B cell (primary cell): ENCODE data around the gene MOB3B. TPM values are rescaled to one million over a fixed set of nuclear protein-coding genes. Genes with fewer than 3 reads are reported as not detected.

Experiments used
- ATAC-seq: fragments of 200-7000 bp; cut with Tn5 transposase; one replicate; pipeline ENCODE4 v1.10.0; 2021; ENCODE audit warnings: low read depth, mild to moderate bottlenecking, moderate number of reproducible peaks, moderate library complexity
- CTCF ChIA-PET: fragments of 350-600 bp; sonication (Branson Sonifier 250); formaldehyde crosslinking; loops from one replicate; lab custom pipeline; 2021; ENCODE audit warnings: antibody characterized with exemption, inconsistent platforms; lab: Charles Lee
- POLR2A ChIA-PET: fragments of 350-600 bp; sonication (Branson Sonifier 250); formaldehyde crosslinking; loops from one replicate; lab custom pipeline; 2021; ENCODE audit warnings: antibody characterized with exemption; lab: Charles Lee
- DNase-seq: peaks from one replicate; pipeline ENCODE4 v3.0.0; 2013
- H2AFZ ChIP-seq: 2 replicates; pipeline ENCODE4 v1.6.1; 2012; ENCODE audit warnings: mild to moderate bottlenecking, low read depth, low read length; ENCODE audit not compliant: insufficient read depth, poor library complexity, severe bottlenecking
- H3K27ac ChIP-seq, 2 donors: 1 replicate in 1 of 2; 2 replicates in 1 of 2; pipeline ENCODE4 v1.5.1; 2012 to 2013; ENCODE audit warnings: low read length in 2 of 2, mild to moderate bottlenecking in 2 of 2, moderate library complexity in 1 of 2
- H3K27me3 ChIP-seq, 4 experiments: fragments of 200-600 bp in 1 of 4; sonication (generic) in 1 of 4; replicated peaks in 1 of 4; 1 replicate in 2 of 4; 2 replicates in 2 of 4; pipeline versions ENCODE4 v1.6.1 to v1.7.0; 2013 to 2016; ENCODE audit warnings: low read length in 3 of 4, mild to moderate bottlenecking in 2 of 4, mixed read lengths in 1 of 4, moderate library complexity in 1 of 4; ENCODE audit not compliant: insufficient read depth in 4 of 4, control insufficient read depth in 3 of 4; ENCODE audit errors: control extremely low read depth in 1 of 4
- H3K36me3 ChIP-seq, 2 experiments: replicated peaks in 1 of 2; 1 replicate in 1 of 2; 2 replicates in 1 of 2; pipeline versions ENCODE4 v1.6.1 to v1.7.1; 2013; ENCODE audit warnings: low read length in 1 of 2; ENCODE audit not compliant: insufficient read depth in 2 of 2, control insufficient read depth in 1 of 2; ENCODE audit errors: control extremely low read depth in 1 of 2, extremely low read depth in 1 of 2
- H3K4me1 ChIP-seq, 2 donors: fragments of 200-600 bp in 1 of 2; sonication (generic) in 1 of 2; 1 replicate in 1 of 2; 2 replicates in 1 of 2; pipeline versions ENCODE4 v1.5.1 to v1.6.1; 2013 to 2017; ENCODE audit warnings: low read length in 2 of 2; ENCODE audit not compliant: control insufficient read depth in 2 of 2, insufficient read depth in 2 of 2
- H3K4me2 ChIP-seq: replicated peaks from 2 replicates; pipeline ENCODE3; 2012; ENCODE audit warnings: mild to moderate bottlenecking, low read depth, low read length; ENCODE audit not compliant: poor library complexity, severe bottlenecking
- H3K4me3 ChIP-seq, 5 experiments: fragments of 200-600 bp in 1 of 5; sonication (generic) in 1 of 5; 1 replicate in 3 of 5; 2 replicates in 2 of 5; pipeline versions ENCODE4 v1.5.1 to v1.7.0; 2011 to 2016; ENCODE audit warnings: low read length in 4 of 5, mild to moderate bottlenecking in 4 of 5, low read depth in 2 of 5, control low read depth in 1 of 5, moderate library complexity in 1 of 5; ENCODE audit not compliant: insufficient read depth in 1 of 5; ENCODE audit errors: control extremely low read depth in 1 of 5, extremely low read depth in 1 of 5
- H3K79me2 ChIP-seq: fragments of 200-600 bp; sonication (generic); one replicate; pipeline ENCODE4 v1.6.0; 2016; ENCODE audit warnings: low read length; ENCODE audit not compliant: control insufficient read depth, insufficient read depth
- H3K9ac ChIP-seq: fragments of 200-600 bp; sonication (generic); 2 replicates; pipeline ENCODE4 v1.6.1; 2017; ENCODE audit warnings: mild to moderate bottlenecking, low read length, moderate library complexity
- H3K9me3 ChIP-seq, 3 donors: one replicate each; pipeline versions ENCODE4 v1.6.1 to v1.7.1; 2013; ENCODE audit warnings: low read length in 2 of 3; ENCODE audit not compliant: control insufficient read depth in 2 of 3, insufficient read depth in 1 of 3; ENCODE audit errors: control extremely low read depth in 1 of 3
- H4K20me1 ChIP-seq: 2 replicates; pipeline ENCODE4 v1.6.0; 2012; ENCODE audit warnings: mild to moderate bottlenecking, low read length; ENCODE audit not compliant: insufficient read depth, control insufficient read depth, poor library complexity, severe bottlenecking
- H3K27ac Mint-ChIP-seq: one replicate; pipeline ENCODE4 v1.8.0; 2021; ENCODE audit warnings: mixed read lengths
- H3K27me3 Mint-ChIP-seq: one replicate; pipeline ENCODE4 v1.8.0; 2021; ENCODE audit warnings: mixed read lengths
- H3K4me1 Mint-ChIP-seq: one replicate; pipeline ENCODE4 v1.8.0; 2021; ENCODE audit warnings: mixed read lengths
- H3K4me3 Mint-ChIP-seq: one replicate; pipeline ENCODE4 v1.8.0; 2021; ENCODE audit warnings: mixed read lengths
- H3K9me3 Mint-ChIP-seq: one replicate; pipeline ENCODE4 v1.8.0; 2022; ENCODE audit warnings: mixed read lengths; ENCODE audit not compliant: insufficient read depth
- CTCF ChIP-seq: fragments of 200-600 bp; IDR thresholded peaks from one replicate; pipeline ENCODE4 v1.8.0; 2022; ENCODE audit warnings: antibody characterized with exemption, mild to moderate bottlenecking
- EZH2 ChIP-seq: IDR thresholded peaks from 2 replicates; pipeline ENCODE4 v1.6.1; 2012; ENCODE audit warnings: borderline replicate concordance, low read depth, mild to moderate bottlenecking, moderate library complexity, low read length; ENCODE audit not compliant: insufficient read depth, poor library complexity, severe bottlenecking
- WGBS: methylation state at CpG from one replicate; pipeline ENCODE4 v1.1.5; 2013; ENCODE audit warnings: missing lambda C conversion rate; ENCODE audit not compliant: insufficient coverage; 5-methylcytosine and 5-hydroxymethylcytosine counted together
- intact Hi-C: fragments of 100-400 bp; cut with micrococcal nuclease; formaldehyde crosslinking; loops from one replicate; pipeline ENCODE4 v1.10.0; 2022
- polyA plus RNA-seq: library from polyadenylated mRNA; depleted of rRNA; stranded (reverse); fragments of >200 nt; gene quantifications from 2 replicates; pipeline ENCODE4 v1.2.3, GENCODE V29; 2012
- total RNA-seq, 2 donors: library from RNA; stranded (reverse); fragments of 120-200 nt in 1 of 2; gene quantifications; 1 replicate in 1 of 2; 2 replicates in 1 of 2; pipeline versions ENCODE4 v1.2.3 to v1.2.4, GENCODE V29; 2013 to 2022

MOB3B gene
- total and polyA plus RNA-seq, 2 donors (not counting 1 experiment from before 2014, with no cell fraction given): 7.3 to 7.9 TPM

- Mint-ChIP-seq H3K4me1 (peaks cover 3% of the 10 kb centered on the region), H3K27me3 (no peaks in the 10 kb centered on the region), H3K9me3 (no peaks in the 10 kb centered on the region), H3K4me3 (no peak overlapping the region), H3K27ac (peak overlapping the region; percentile 16)
- no peak overlapping the region for H2AFZ ChIP-seq
- no peak for TF ChIP-seq CTCF
- TF ChIP-seq EZH2: no peak
- H3K4me3 ChIP-seq: no peak overlapping the region
- H3K9ac ChIP-seq: no peak overlapping the region
- no peaks in the 10 kb centered on the region for H3K27me3 ChIP-seq
- no peak for ATAC-seq
- H3K79me2 ChIP-seq: no peaks in the 10 kb centered on the region
- intact Hi-C loops: no loop called here
- WGBS: 84% methylated on average over 4 of the region's 5 CpGs
- POLR2A ChIA-PET: no interaction called here
- H3K27ac ChIP-seq: no peak overlapping the region
- no peak overlapping the region for H3K4me2 ChIP-seq
- no peak for DNase-seq
- CTCF ChIA-PET: interaction anchor here (1.1 to 17.3 kb wide), 5 partner anchors 8 to 206 kb away, joined by 3 to 395 read pairs (median 5); partner anchors contain the start of gene MOB3B
- H3K4me1 ChIP-seq: no peaks in the 10 kb centered on the region
- peaks cover 0 to 5% of the 10 kb centered on the region in 2 experiments for H3K36me3 ChIP-seq
- H4K20me1 ChIP-seq: no peaks in the 10 kb centered on the region
- no peaks in the 10 kb centered on the region for H3K9me3 ChIP-seq
Observed at GRCh38 chr9:27539479-27540441, 10.1 kb upstream of the MOB3B start.

GRCh38 chr9:27538647-27539046 is 9.0 kb upstream of the MOB3B start:
- H3K27me3 ChIP-seq: no peaks in the 10 kb centered on the region
- no peak for TF ChIP-seq EZH2
- H3K27me3 Mint-ChIP-seq: no peaks in the 10 kb centered on the region
- intact Hi-C loops: no loop called here
- H3K27ac Mint-ChIP-seq: no peak overlapping the region
- H3K9me3 ChIP-seq: no peaks in the 10 kb centered on the region
- DNase-seq: no peak
- no peaks in the 10 kb centered on the region for H3K9me3 Mint-ChIP-seq
- ChIA-PET POLR2A (no interaction called here), CTCF (interaction anchor here (1.1 to 17.3 kb wide), 5 partner anchors 8 to 205 kb away, joined by 3 to 395 read pairs (median 4); no protein-coding TSS in a partner anchor)
- H3K4me1 ChIP-seq: peaks cover 9 to 10% of the 10 kb centered on the region in 2 donors
- H3K4me3 ChIP-seq: no peak overlapping the region
- no peak overlapping the region for H2AFZ ChIP-seq
- H3K27ac ChIP-seq: no peak overlapping the region
- ATAC-seq: no peak
- 100% methylated on average over 2 of the region's 3 CpGs for WGBS
- peaks cover 0 to 4% of the 10 kb centered on the region in 2 experiments for H3K36me3 ChIP-seq
- H3K4me3 Mint-ChIP-seq: no peak overlapping the region
- H3K79me2 ChIP-seq: no peaks in the 10 kb centered on the region
- H3K4me2 ChIP-seq: no peak overlapping the region
- no peaks in the 10 kb centered on the region for H4K20me1 ChIP-seq
- H3K4me1 Mint-ChIP-seq: peaks cover 14% of the 10 kb centered on the region
- H3K9ac ChIP-seq: no peak overlapping the region
